ENCODE results near the gene PHKA2. TPM values are rescaled to one million over a fixed set of nuclear protein-coding genes. Genes with fewer than 3 reads are reported as not detected.
"Not testable (repeated sequence)": the region's sequence is repeated elsewhere in the genome, so short reads cannot be mapped to it uniquely, and the experiment has no call there.

Gene PHKA2
- total RNA-seq, 1 donor from 2014 or later, result 26.4 TPM

GRCh38 chrX:19017271-19017670 lies 33.4 kb upstream of the PHKA2 start:
- Mint-ChIP-seq H3K36me3 (ENCODE audit: unreplicated experiment) (no peaks in the 10 kb centered on the region), H3K27me3 (ENCODE audit: unreplicated experiment) (no peaks in the 10 kb centered on the region), H3K4me1 (ENCODE audit: unreplicated experiment) (no peaks in the 10 kb centered on the region), H3K27ac (ENCODE audit: unreplicated experiment) (no peak overlapping the region), H3K4me3 (ENCODE audit: unreplicated experiment) (no peak overlapping the region), H3K9me3 (ENCODE audit: unreplicated experiment) (peaks cover 18% of the 10 kb centered on the region)
- TF ChIP-seq, protein P1, sequence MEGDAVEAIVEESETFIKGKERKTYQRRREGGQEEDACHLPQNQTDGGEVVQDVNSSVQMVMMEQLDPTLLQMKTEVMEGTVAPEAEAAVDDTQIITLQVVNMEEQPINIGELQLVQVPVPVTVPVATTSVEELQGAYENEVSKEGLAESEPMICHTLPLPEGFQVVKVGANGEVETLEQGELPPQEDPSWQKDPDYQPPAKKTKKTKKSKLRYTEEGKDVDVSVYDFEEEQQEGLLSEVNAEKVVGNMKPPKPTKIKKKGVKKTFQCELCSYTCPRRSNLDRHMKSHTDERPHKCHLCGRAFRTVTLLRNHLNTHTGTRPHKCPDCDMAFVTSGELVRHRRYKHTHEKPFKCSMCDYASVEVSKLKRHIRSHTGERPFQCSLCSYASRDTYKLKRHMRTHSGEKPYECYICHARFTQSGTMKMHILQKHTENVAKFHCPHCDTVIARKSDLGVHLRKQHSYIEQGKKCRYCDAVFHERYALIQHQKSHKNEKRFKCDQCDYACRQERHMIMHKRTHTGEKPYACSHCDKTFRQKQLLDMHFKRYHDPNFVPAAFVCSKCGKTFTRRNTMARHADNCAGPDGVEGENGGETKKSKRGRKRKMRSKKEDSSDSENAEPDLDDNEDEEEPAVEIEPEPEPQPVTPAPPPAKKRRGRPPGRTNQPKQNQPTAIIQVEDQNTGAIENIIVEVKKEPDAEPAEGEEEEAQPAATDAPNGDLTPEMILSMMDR (IDR thresholded peaks at IDR 0.05), result peak; percentile 53
- DNase-seq (ENCODE audit: extremely low spot score, unreplicated experiment), result no peak

DNA sequence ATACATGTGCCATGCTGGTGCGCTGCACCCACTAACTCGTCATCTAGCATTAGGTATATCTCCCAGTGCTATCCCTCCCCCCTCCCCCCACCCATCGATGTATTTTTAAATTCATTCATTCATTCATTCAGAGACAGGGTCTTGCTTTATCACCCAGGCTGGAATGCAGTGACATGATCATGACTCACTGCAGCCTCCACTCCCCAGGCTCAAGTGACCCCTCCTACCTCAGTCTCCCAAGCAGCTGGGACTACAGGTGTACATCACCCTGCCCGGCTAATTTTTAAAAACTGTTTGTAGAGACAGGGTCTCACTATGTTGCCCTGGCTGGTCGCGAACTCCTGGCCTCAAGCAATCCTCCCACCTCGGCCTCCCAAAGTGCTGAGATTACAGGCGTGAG lies 32.7 kb upstream of the PHKA2 start:
- H3K4me3 Mint-ChIP-seq (ENCODE audit: unreplicated experiment); H3K36me3 Mint-ChIP-seq (ENCODE audit: unreplicated experiment); DNase-seq (ENCODE audit: extremely low spot score, unreplicated experiment); H3K4me1 Mint-ChIP-seq (ENCODE audit: unreplicated experiment); H3K27me3 Mint-ChIP-seq (ENCODE audit: unreplicated experiment); H3K27ac Mint-ChIP-seq (ENCODE audit: unreplicated experiment): not testable (repeated sequence)
- H3K9me3 Mint-ChIP-seq (ENCODE audit: unreplicated experiment), result peaks cover 18% of the 10 kb centered on the region

DNA sequence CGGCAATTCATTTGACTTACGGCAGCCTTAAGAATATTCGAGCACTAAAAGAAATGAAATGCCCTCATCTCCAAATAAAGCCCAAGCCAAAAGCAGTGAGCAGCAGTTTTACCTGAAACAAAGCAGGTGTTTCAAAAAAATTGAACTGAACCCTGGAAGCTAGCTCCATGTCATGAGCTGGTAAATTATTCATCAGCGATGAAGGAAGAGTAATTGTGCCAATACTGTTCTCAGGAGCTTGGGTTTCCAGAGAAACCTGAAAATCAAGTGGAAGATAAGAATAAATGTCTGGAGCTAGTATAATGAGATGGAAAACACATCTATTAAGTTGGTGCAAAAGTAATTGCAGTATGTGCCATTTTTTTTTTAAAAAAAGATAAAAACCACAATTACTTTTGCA lies 24.0 kb upstream of the PHKA2 start:
- Mint-ChIP-seq H3K27ac (ENCODE audit: unreplicated experiment) (no peak overlapping the region), H3K4me1 (ENCODE audit: unreplicated experiment) (no peaks in the 10 kb centered on the region), H3K4me3 (ENCODE audit: unreplicated experiment) (no peak overlapping the region), H3K9me3 (ENCODE audit: unreplicated experiment) (peaks cover 10% of the 10 kb centered on the region), H3K27me3 (ENCODE audit: unreplicated experiment) (no peaks in the 10 kb centered on the region), H3K36me3 (ENCODE audit: unreplicated experiment) (peaks cover 2% of the 10 kb centered on the region)
- TF ChIP-seq, protein P1 (IDR thresholded peaks at IDR 0.05), result no peak
- DNase-seq (ENCODE audit: extremely low spot score, unreplicated experiment), result no peak

GRCh38 chrX:19007011-19007410 lies 23.1 kb upstream of the PHKA2 start:
- TF ChIP-seq, protein P1 (IDR thresholded peaks at IDR 0.05), result no peak
- H3K4me3 Mint-ChIP-seq (ENCODE audit: unreplicated experiment), result no peak overlapping the region
- no peak overlapping the region for H3K27ac Mint-ChIP-seq (ENCODE audit: unreplicated experiment)
- H3K36me3 Mint-ChIP-seq (ENCODE audit: unreplicated experiment), result peaks cover 2% of the 10 kb centered on the region
- no peaks in the 10 kb centered on the region for H3K4me1 Mint-ChIP-seq (ENCODE audit: unreplicated experiment)
- no peaks in the 10 kb centered on the region for H3K27me3 Mint-ChIP-seq (ENCODE audit: unreplicated experiment)
- no peak for DNase-seq (ENCODE audit: extremely low spot score, unreplicated experiment)
- H3K9me3 Mint-ChIP-seq (ENCODE audit: unreplicated experiment), result peaks cover 8% of the 10 kb centered on the region

DNA sequence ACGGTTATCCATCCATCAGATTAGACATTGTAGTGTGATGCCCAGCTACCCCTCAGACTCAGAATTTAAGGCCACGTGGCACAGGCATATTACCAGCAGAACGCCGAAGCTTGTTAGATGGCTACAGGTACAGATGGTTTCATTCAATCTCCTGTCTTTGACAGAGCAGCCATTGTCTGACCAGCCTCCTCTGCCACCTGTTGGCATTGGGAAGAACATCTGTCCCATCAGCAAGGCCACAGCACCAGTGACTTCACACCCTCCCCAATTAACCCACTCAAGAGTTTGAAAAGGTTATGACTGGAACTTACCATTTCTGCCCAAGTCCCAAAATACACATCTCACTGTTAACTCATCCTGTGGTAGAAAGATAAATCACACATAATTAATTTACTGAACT lies 22.0 kb upstream of the PHKA2 start:
- no peaks in the 10 kb centered on the region for H3K27me3 Mint-ChIP-seq (ENCODE audit: unreplicated experiment)
- peaks cover 6% of the 10 kb centered on the region for H3K9me3 Mint-ChIP-seq (ENCODE audit: unreplicated experiment)

More for the DNA sequence above, 22.0 kb upstream of the PHKA2 start:
- TF ChIP-seq, protein P1 (IDR thresholded peaks at IDR 0.05), result no peak
- Mint-ChIP-seq H3K27ac (ENCODE audit: unreplicated experiment) (no peak overlapping the region), H3K4me3 (ENCODE audit: unreplicated experiment) (no peak overlapping the region), H3K36me3 (ENCODE audit: unreplicated experiment) (peaks cover 2% of the 10 kb centered on the region), H3K4me1 (ENCODE audit: unreplicated experiment) (no peaks in the 10 kb centered on the region)
- no peak for DNase-seq (ENCODE audit: extremely low spot score, unreplicated experiment)

All from osteocyte (in vitro differentiated cells).